ENCODE results near the gene B4GALT1. TPM values are rescaled to one million over a fixed set of nuclear protein-coding genes. Genes with fewer than 3 reads are reported as not detected.

B4GALT1 gene
- total and polyA plus RNA-seq, 2 of the 8 experiments (the other 6 are each of a cell fraction or from before 2014, with no cell fraction given), result 12.8 to 18.2 TPM

DNA sequence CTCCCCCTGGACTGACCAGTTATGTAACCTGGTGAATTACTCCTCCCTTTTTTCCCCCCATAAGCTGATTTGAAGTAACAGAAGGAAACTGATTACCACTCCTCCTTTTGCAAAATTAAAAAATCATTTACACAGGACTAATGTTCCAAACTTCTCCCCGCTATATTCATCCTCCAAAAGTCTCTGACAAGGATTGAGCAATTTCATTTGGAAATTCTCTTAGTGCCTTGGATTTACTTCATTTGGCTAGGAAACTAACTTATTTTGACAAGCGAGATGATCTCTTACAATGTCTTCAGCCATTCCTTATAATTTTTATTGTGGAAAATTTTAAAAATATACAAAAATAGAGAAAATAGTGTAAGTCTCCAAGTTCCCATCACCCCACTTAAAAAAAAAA, 15.4 kb upstream of the B4GALT1 start (continued):
- TF ChIP-seq, protein P1, sequence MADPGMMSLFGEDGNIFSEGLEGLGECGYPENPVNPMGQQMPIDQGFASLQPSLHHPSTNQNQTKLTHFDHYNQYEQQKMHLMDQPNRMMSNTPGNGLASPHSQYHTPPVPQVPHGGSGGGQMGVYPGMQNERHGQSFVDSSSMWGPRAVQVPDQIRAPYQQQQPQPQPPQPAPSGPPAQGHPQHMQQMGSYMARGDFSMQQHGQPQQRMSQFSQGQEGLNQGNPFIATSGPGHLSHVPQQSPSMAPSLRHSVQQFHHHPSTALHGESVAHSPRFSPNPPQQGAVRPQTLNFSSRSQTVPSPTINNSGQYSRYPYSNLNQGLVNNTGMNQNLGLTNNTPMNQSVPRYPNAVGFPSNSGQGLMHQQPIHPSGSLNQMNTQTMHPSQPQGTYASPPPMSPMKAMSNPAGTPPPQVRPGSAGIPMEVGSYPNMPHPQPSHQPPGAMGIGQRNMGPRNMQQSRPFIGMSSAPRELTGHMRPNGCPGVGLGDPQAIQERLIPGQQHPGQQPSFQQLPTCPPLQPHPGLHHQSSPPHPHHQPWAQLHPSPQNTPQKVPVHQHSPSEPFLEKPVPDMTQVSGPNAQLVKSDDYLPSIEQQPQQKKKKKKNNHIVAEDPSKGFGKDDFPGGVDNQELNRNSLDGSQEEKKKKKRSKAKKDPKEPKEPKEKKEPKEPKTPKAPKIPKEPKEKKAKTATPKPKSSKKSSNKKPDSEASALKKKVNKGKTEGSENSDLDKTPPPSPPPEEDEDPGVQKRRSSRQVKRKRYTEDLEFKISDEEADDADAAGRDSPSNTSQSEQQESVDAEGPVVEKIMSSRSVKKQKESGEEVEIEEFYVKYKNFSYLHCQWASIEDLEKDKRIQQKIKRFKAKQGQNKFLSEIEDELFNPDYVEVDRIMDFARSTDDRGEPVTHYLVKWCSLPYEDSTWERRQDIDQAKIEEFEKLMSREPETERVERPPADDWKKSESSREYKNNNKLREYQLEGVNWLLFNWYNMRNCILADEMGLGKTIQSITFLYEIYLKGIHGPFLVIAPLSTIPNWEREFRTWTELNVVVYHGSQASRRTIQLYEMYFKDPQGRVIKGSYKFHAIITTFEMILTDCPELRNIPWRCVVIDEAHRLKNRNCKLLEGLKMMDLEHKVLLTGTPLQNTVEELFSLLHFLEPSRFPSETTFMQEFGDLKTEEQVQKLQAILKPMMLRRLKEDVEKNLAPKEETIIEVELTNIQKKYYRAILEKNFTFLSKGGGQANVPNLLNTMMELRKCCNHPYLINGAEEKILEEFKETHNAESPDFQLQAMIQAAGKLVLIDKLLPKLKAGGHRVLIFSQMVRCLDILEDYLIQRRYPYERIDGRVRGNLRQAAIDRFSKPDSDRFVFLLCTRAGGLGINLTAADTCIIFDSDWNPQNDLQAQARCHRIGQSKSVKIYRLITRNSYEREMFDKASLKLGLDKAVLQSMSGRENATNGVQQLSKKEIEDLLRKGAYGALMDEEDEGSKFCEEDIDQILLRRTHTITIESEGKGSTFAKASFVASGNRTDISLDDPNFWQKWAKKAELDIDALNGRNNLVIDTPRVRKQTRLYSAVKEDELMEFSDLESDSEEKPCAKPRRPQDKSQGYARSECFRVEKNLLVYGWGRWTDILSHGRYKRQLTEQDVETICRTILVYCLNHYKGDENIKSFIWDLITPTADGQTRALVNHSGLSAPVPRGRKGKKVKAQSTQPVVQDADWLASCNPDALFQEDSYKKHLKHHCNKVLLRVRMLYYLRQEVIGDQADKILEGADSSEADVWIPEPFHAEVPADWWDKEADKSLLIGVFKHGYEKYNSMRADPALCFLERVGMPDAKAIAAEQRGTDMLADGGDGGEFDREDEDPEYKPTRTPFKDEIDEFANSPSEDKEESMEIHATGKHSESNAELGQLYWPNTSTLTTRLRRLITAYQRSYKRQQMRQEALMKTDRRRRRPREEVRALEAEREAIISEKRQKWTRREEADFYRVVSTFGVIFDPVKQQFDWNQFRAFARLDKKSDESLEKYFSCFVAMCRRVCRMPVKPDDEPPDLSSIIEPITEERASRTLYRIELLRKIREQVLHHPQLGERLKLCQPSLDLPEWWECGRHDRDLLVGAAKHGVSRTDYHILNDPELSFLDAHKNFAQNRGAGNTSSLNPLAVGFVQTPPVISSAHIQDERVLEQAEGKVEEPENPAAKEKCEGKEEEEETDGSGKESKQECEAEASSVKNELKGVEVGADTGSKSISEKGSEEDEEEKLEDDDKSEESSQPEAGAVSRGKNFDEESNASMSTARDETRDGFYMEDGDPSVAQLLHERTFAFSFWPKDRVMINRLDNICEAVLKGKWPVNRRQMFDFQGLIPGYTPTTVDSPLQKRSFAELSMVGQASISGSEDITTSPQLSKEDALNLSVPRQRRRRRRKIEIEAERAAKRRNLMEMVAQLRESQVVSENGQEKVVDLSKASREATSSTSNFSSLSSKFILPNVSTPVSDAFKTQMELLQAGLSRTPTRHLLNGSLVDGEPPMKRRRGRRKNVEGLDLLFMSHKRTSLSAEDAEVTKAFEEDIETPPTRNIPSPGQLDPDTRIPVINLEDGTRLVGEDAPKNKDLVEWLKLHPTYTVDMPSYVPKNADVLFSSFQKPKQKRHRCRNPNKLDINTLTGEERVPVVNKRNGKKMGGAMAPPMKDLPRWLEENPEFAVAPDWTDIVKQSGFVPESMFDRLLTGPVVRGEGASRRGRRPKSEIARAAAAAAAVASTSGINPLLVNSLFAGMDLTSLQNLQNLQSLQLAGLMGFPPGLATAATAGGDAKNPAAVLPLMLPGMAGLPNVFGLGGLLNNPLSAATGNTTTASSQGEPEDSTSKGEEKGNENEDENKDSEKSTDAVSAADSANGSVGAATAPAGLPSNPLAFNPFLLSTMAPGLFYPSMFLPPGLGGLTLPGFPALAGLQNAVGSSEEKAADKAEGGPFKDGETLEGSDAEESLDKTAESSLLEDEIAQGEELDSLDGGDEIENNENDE (IDR thresholded peaks at IDR 0.05; ENCODE audit: insufficient replicate concordance, low read length), result no peak
- no peak for TF ChIP-seq BCL11A (IDR thresholded peaks at IDR 0.05; ENCODE audit: low read depth in 2 of 2, low read length in 2 of 2)
- TF ChIP-seq TCF12 (IDR thresholded peaks at IDR 0.05; ENCODE audit: low read depth, low read length), result no peak
